ENCODE results near the gene LCN15.
"Not testable (repeated sequence)": the region's sequence is repeated elsewhere in the genome, so short reads cannot be mapped to it uniquely, and the experiment has no call there.

Gene LCN15

GRCh38 chr9:136793086-136793946 is 29.0 kb upstream of the LCN15 start:
- no peak for DNase-seq

- DNase-seq: no peak
These were observed 28.2 kb upstream of the LCN15 start for GRCh38 chr9:136792321-136793085.

GRCh38 chr9:136791516-136792276 is 27.4 kb upstream of the LCN15 start:
- peak; percentile 79 for DNase-seq

- DNase-seq: peak; percentile 99
These were observed 26.6 kb upstream of the LCN15 start, which contains the start of gene TMEM141 for GRCh38 chr9:136790640-136791515. Gene TMEM141, plus strand, starts transcription at chr9:136791344. Its CDS starts 27 bp downstream, at chr9:136791371.

- no peak for DNase-seq
These were observed 25.2 kb upstream of the LCN15 start for GRCh38 chr9:136789523-136789937.

- DNase-seq: not testable (repeated sequence)
These were observed 24.6 kb upstream of the LCN15 start for GRCh38 chr9:136788644-136789522.

GRCh38 chr9:136787690-136788400 is 23.5 kb upstream of the LCN15 start:
- DNase-seq: peak; percentile 65

GRCh38 chr9:136786983-136787382 is 22.7 kb upstream of the LCN15 start:
- not testable (repeated sequence) for DNase-seq

GRCh38 chr9:136786451-136786850 is 22.1 kb upstream of the LCN15 start:
- no peak for DNase-seq

- not testable (repeated sequence) for DNase-seq
These were observed 21.4 kb upstream of the LCN15 start for GRCh38 chr9:136785565-136786355.

GRCh38 chr9:136784997-136785361 is 20.7 kb upstream of the LCN15 start:
- DNase-seq: no peak

- DNase-seq: no peak
These were observed 20.1 kb upstream of the LCN15 start for GRCh38 chr9:136784249-136784996.

- no peak for DNase-seq
These were observed 18.1 kb upstream of the LCN15 start for GRCh38 chr9:136782452-136782851.

GRCh38 chr9:136779808-136780207 is 15.5 kb upstream of the LCN15 start:
- no peak for DNase-seq

GRCh38 chr9:136777359-136777758 is 13.0 kb upstream of the LCN15 start:
- no peak for DNase-seq

- no peak for DNase-seq
These were observed 12.6 kb upstream of the LCN15 start for GRCh38 chr9:136776947-136777346.

GRCh38 chr9:136775191-136775590 is 10.9 kb upstream of the LCN15 start:
- no peak for DNase-seq

- no peak for DNase-seq
These were observed 10.2 kb upstream of the LCN15 start for GRCh38 chr9:136774416-136775045.

Measured in activated T-cell treated with anti-CD3 and anti-CD28 coated beads, Interleukin-2, amount 50 U/mL, for 1 hour (primary cell).